Islet of Langerhans (tissue), 1 donor: ENCODE measurements around the gene ERMAP.
"Not testable (repeated sequence)": the region's sequence is repeated elsewhere in the genome, so short reads cannot be mapped to it uniquely, and the experiment has no call there.

Source experiments
- FAIRE-seq: peaks from one replicate; lab custom pipeline; 2011; peaks lifted over from hg19 to GRCh38; lab: Jason Lieb, UNC

Gene ERMAP

GRCh38 chr1:42807056-42807668 is 9.8 kb upstream of the ERMAP start:
- FAIRE-seq, result no peak

GRCh38 chr1:42814815-42815214 is 2.1 kb upstream of the ERMAP start:
- FAIRE-seq, result not testable (repeated sequence)

DNA sequence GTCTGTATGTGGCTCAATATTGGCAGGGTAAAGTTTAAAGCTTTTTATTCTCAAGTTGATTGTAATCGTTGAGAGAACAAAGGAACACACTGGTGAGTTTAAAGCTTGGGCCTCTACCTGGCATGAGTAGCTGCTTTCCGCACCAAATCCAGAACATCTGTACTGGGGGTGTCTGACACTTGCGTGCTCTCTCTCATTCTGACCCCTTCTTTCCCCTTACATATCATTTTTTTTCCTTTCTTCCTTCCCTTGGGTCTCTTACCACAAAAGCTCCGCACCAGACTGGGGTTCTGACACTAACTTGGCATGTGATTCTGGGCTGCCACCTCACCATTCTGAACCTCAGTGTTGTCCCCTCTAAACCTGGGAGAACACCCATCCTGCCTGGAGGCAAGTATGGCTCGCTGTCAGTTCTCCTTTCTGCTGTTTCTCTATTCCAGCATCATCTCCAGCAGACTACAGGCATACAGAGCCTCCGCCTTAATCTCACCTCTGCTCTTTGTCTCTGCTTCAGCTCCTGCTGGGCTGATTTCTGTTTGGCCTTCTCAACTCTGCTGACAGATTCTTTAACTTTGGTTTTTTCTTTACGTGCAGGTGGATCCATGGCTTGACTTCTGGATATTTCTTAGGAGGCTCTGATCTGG is 859 bp upstream of the ERMAP start:
- no peak for FAIRE-seq

DNA sequence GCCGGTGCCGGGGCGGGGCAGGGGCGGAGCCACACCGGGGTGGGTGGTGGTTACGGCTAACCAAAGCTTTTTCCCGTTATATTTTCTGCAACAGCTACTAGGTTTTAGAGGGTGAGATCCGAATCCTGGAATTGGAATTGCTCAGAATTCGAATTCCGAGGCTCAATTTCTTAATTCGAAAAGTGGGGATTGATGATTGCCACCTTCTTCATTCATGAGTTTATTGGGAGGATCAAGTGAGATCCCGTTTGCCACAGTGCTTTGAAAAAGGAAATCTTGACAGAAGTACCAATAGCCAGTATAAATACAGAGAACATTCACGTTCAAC is 482 bp downstream of the ERMAP start:
- no peak for FAIRE-seq

DNA sequence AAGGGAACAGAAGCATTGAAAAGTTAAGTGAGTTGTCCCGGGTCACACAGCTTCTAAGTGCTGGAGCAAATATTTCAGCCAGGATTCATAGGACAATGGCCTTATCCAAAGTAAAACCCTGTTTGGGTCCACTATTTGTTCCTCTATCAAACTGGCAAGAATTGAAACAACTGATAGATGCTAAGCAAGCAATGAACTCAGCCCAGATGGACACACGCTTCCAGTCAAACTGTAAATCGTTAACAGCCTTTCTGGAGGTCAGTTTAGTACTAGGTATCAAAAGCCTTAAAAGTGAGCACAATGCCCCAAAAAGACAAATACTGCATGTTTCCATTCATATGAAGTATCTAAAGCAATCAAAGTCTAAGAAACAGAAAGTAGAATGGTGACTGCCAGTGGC is 1.1 kb downstream of the ERMAP start:
- no peak for FAIRE-seq

DNA sequence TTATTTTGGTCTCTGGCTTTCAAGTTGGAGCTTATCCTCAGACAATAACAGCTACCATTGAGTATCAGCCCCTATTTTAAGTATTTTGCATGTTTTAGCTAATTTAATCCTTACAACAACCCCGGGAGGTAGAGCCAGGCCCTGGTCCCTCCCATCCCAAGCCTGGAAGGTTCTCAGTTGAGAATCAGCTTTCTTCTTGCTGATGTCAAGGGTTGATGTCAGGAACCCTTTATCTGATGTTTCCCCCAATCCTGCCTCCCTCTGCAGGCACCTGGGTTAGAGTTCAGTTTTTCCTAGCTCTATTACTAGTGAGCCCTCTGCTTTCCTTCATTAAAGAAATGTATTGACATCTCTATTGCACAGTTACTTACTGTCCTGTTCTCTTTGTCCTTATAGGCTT is 3.9 kb downstream of the ERMAP start:
- no peak for FAIRE-seq

DNA sequence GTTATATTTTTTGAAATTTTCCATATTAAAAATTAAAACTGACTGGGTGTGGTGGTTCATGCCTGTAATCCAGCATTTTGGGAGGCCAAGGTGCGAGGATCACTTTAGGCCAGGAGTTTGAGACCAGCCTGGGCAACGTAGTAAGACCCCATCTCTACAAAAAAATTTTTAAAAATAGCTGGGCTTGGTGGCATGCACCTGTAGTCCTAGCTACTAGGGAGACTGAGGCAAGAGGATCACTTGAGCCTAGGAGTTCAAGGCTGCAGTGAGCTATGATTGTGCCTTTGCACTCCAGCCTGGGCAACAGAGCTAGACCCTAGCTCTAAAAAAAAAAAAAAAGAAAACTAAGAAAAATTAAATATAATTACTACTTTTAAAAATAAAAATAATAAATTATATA is 4.8 kb downstream of the ERMAP start:
- FAIRE-seq, result no peak

DNA sequence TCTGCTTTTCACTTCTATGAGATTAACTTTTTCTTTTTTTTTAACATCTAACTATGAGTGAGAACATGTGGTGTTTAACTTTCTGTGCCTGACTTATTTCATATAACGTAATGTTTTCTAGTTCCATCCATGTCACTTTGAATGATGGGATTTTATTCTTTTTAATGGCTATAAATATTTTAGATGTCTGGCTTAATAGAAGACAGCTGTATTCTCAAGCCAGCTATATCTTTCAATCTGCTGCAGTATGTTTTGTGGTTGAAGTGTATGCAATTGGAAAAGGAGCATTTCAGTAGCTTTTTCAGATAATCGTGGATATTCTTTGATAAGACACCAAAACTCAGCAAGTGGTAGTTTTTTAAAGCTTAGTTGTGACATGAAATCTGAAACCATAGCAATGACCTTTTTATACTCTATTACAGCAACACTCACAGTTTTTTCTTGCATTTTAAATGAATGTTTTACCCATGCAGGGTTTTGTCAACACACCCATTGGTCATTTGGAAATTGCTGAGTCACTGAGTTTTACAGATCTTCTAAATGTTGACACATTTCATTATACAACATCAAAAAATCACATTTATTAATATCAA is 6.0 kb downstream of the ERMAP start:
- FAIRE-seq, result no peak

DNA sequence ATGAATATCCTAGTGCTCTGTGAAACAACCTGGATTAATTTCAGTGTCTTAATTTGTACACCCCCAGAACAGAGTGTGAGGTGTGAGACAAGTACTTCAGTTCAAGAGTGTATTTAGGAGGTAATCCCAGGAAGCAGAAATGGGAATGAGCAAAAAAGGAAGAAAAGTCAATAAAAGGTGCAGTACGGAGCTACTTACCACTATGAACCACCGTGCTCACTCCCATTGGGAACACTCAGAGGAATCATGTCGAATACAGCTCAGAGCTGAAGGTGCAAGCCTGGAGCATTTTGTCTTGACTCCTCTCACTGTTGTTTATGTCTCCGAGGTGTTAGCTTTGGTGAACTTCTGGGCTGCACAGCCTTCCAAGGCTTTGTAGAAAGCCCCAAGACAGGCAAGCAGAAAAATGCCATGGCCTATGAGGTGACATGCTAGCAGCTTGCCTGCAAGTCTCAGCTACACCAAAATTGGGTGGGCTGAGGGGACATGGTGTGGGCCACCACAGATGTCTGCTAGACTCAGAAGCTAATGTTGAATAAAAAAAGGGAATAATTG is 7.6 kb downstream of the ERMAP start:
- no peak for FAIRE-seq

GRCh38 chr1:42825036-42825851 is 8.3 kb downstream of the ERMAP start:
- no peak for FAIRE-seq

DNA sequence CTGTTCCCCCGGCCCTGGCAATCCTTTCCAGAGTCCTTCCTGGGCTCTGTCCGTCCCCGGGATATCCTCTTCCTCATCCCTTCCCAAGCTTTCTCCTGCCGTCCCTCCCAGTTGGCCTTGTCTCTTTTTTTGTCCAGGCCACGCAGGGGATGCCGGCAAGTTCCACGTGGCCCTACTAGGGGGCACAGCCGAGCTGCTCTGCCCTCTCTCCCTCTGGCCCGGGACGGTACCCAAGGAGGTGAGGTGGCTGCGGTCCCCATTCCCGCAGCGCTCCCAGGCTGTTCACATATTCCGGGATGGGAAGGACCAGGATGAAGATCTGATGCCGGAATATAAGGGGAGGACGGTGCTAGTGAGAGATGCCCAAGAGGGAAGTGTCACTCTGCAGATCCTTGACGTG is 13.7 kb downstream of the ERMAP start:
- FAIRE-seq, result no peak

DNA sequence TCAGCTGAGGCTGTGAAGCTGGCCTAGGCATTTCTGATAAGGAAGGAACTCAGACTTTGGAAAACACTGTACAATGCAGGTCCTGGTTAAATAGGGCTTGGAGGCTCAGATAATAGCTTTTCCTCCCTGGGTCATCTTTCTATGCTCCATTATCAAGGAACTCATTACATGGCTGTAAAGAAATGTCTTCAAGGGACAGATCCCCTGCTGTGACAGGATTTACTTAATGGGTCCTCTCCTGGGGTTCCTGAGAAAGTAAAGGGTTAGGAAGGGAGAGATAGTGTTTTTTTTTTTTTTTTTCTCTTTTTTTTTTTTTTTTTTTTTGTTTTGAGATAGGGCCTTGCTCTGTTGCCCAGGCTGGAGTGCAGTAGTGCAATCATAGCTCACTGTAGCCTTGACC is 14.4 kb downstream of the ERMAP start:
- no peak for FAIRE-seq

GRCh38 chr1:42832641-42833240 is 15.8 kb downstream of the ERMAP start:
- FAIRE-seq, result no peak

GRCh38 chr1:42833981-42834380 is 17.1 kb downstream of the ERMAP start:
- FAIRE-seq, result no peak

- FAIRE-seq, result no peak
Measured at GRCh38 chr1:42834803-42835202, 17.9 kb downstream of the ERMAP start.

GRCh38 chr1:42835422-42835821 is 18.5 kb downstream of the ERMAP start:
- no peak for FAIRE-seq

- no peak for FAIRE-seq
Measured at GRCh38 chr1:42837709-42838108, 20.8 kb downstream of the ERMAP start.

DNA sequence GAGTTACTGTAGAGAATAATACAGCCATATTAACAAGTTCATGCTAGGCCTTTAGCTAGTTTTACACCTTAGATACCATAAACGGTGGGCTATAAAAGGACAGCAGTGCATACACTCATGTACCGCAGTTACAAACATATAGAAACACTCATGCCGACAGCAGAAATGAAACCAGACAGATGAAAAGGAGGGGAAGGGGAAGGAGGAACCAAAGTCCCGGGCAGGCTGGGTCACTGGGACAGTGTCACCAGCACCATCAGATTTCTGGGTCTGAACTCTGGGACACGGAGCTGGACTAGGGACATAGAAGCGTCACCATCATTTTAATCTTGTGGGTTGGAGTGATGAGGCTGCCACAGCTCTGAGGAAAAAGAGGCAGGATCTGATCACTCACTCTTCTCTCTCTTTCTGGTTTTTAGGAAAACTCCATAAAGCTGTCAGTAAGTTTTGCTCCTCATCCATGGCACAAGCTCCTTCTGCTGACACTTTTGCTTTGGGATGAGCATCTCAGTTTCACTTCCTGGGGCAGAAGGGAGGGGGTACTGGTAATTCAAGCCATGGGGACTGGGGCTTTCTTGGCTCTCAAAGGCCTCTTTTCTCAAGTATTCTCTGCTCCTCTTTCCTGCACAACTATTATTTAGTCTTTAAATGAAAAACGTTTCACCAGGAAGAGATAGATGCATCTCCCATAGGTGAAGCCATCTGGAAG is 21.7 kb downstream of the ERMAP start:
- no peak for FAIRE-seq

DNA sequence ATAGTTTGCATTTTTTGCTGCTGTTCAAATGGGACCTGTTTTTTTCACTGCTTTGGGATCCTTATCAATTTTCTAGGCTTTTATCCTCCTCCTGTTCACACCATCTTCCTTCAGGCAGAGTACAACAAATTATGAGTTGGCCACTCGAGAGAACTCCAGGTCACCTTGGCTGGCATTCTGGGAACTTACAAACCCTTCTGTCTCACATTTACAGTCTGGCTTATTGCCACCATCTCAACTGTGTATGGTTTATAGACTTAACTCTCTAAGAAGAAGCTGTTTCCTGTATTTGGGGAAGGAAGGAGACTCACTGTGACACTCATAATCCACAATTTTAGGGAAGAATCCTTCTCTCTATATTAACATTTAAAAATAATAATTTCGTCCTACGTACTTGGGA is 24.1 kb downstream of the ERMAP start:
- no peak for FAIRE-seq

DNA sequence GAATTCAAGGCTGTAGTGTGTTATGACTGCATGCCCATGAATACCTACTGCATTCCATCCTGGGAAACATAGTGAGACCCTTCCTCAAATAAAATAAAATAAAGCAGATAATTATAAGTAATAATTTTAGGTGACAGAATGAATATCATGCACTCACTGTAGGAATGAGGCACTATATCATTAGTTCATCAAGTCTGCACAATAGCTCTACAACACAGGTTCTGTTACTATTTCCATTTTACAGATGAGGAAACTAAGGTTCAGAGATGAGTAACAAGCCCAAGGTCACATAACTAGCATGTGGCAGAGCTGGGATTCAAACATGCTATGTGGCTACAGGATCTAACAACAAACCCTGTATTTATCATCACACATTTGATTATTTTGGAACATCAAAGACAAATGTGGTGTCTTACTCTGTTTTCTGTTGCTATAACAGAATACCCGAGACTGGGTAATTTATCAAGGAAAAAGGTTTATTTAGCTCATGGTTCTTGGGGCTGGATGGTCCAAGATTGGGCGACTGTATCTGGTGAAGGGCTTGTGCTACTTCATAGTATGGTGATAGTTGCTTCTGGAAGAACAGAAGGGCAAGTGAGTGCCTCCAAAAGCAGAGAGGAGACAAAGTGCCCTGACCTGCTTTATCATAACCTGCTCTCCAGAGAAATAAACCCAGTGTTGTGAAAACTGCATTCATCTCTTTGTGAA is 24.7 kb downstream of the ERMAP start:
- no peak for FAIRE-seq

GRCh38 chr1:42844592-42845140 is 27.7 kb downstream of the ERMAP start:
- FAIRE-seq, result no peak
